Measurements from ENCODE around the gene CLDN18. TPM values are rescaled to one million over a fixed set of nuclear protein-coding genes. Genes with fewer than 3 reads are reported as not detected.

Gene CLDN18
- polyA plus RNA-seq, 3 donors from 2014 or later, result not detected

- H3K27ac Mint-ChIP-seq, result no peak overlapping the region
- no peaks in the 10 kb centered on the region for H3K4me1 Mint-ChIP-seq
- DNase-seq, result no peak
- H3K4me3 Mint-ChIP-seq, result no peak overlapping the region
- H3K9me3 Mint-ChIP-seq, result peaks cover 0 to 2% (median 0%) of the 10 kb centered on the region in 6 donors
- H3K27me3 Mint-ChIP-seq (ENCODE audit: low read depth in 3 of 3), result peaks cover 0 to 9% (median 2%) of the 10 kb centered on the region in 3 donors
- H3K36me3 Mint-ChIP-seq, result no peaks in the 10 kb centered on the region
These were observed 25.0 kb downstream of the CLDN18 start for GRCh38 chr3:138034918-138035317.

DNA sequence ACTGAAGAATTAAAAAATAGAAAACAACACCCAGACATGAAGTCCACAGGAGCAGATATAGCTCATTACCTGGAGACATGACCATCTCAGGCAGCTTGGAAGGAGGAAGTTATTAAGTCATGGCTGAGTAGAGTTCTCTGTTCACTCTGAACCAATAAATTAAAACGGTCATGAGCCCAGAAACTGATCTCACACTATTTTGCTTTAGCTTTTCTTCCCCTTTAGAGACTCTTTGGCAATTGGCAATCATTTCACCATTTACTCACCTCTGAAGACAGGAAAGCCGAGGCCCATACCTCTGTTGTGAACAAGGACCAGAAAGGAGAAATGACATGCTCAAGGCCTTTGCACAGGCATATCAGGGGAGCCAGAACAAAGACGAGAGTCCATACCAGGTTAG is 26.6 kb downstream of the CLDN18 start:
- H3K4me1 Mint-ChIP-seq, result no peaks in the 10 kb centered on the region
- H3K9me3 Mint-ChIP-seq, result peaks cover 0 to 2% (median 0%) of the 10 kb centered on the region in 6 donors
- no peak for DNase-seq
- H3K27me3 Mint-ChIP-seq (ENCODE audit: low read depth in 3 of 3), result peaks cover 0 to 9% (median 2%) of the 10 kb centered on the region in 3 donors
- no peak overlapping the region for H3K27ac Mint-ChIP-seq
- H3K4me3 Mint-ChIP-seq, result no peak overlapping the region
- H3K36me3 Mint-ChIP-seq, result no peaks in the 10 kb centered on the region

DNA sequence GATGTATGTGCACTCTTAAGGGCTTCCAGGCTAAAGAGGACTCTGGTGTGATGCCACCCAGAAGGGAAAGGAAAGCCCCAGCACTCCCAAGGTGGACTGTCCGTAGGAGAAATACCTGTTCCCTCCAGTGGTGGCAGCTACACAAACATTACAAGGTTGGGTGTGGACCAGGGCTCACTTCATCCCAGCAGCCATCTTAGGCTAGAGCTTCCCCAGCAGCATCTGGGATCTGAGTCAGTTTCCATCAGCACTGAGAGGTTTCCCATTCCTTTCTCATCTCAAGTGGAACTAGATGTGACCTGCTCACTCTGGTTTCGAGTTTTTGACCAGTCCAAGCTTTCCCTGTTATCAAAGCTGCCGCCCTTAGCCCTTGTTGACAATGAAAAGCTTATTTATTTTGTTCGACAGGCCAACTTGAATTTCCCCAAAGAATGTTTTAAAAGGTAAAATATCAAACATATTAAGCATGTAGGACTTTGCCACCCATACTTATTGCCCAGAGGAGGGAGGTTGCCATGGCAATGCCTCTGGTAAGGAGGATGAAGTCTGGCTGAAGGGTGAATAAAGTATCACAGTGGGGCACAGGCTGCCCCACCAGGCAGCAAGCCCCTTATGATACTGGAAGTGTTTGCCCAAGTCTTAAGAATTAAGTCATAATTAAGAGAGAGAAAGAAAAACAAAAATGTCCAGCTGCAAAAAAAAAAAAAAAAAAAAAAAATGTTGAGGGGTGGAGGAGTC is 28.9 kb downstream of the CLDN18 start:
- Mint-ChIP-seq H3K27me3 (ENCODE audit: low read depth in 3 of 3) (peaks cover 2 to 6% (median 4%) of the 10 kb centered on the region in 3 donors), H3K4me1 (no peaks in the 10 kb centered on the region), H3K36me3 (no peaks in the 10 kb centered on the region), H3K9me3 (peaks cover 0 to 5% (median 0%) of the 10 kb centered on the region in 6 donors), H3K27ac (no peak overlapping the region), H3K4me3 (no peak overlapping the region)
- no peak for DNase-seq

DNA sequence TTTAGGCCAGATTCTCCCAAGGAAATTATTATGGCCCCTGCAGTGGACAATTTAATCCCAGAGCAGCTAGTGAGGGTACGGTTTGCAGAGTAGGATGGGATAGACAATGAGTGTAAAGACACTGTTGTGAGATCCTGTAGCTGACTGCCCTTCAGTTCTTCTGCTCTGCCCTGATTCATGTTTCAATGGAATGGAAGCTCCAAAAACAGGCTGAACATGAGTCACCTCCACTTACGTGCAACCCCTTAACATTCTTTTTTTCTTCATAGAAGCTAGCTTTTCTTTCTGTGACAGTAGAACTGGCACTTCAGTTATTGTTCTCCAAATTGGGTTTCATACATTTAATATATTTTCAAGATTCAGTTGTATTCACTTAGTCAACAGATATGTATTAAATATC is 32.1 kb downstream of the CLDN18 start:
- H3K27ac Mint-ChIP-seq, result no peak overlapping the region
- peaks cover 2 to 5% (median 3%) of the 10 kb centered on the region in 3 donors for H3K27me3 Mint-ChIP-seq (ENCODE audit: low read depth in 3 of 3)
- peaks cover 0 to 5% (median 0%) of the 10 kb centered on the region in 6 donors for H3K9me3 Mint-ChIP-seq
- no peaks in the 10 kb centered on the region for H3K4me1 Mint-ChIP-seq
- no peak overlapping the region for H3K4me3 Mint-ChIP-seq
- H3K36me3 Mint-ChIP-seq, result no peaks in the 10 kb centered on the region
- DNase-seq, result no peak

DNA sequence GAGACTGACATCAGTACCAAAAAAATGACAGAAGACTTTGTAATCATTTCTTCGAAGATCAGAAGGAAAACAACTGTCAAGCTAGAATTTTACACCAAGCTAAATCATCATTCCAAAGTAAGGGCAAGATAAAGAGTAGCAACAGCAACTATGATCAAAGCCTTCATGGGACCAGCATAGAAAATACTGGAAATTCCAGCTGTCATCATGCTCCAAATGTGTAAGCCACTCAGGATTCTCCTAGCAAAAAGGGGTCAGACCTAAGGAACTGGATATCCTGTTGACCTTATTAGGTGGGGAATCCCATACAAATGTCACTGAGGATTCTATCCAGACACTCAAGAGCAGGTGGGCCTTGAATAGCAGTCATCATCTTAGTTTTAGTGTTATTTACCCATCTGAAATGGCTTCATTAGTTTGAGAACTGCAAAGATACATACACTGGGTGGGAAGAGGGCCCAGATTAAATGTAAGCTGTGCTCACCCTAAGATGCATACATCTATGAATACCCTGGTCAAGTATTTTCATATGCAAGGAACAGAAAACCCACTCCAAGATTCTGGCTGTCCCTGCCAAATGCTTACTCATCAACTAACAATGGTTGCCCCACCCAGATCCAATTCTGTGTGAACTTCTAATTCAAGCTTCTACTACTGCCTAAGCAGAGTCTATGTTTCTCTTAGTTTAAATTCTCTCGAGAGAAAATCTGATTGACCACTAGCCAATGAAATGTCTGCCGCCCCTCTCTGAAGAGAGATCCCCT is 33.5 kb downstream of the CLDN18 start:
- no peak for DNase-seq
- Mint-ChIP-seq H3K36me3 (no peaks in the 10 kb centered on the region), H3K27ac (no peak overlapping the region), H3K9me3 (peaks cover 0 to 5% (median 0%) of the 10 kb centered on the region in 6 donors), H3K4me1 (no peaks in the 10 kb centered on the region), H3K4me3 (no peak overlapping the region), H3K27me3 (ENCODE audit: low read depth in 3 of 3) (peaks cover 0 to 4% (median 2%) of the 10 kb centered on the region in 3 donors)

DNA sequence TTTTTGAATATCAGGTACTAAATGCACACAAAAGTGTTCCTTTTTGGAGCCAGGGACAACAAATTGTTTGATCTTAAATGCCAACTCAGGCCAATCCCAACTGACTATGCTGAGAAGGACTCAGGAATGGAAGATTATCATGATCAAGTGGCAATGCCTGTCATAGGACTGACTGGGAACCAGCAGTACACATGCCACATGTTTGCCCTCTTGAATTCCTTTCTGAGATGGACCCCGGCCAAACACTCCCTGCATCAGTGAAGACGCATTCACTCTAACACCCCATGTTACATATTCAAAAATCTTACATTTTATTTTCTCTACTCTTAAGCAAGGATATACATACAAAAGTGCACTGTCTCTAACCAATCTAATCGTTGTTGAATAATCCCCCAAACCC is 36.1 kb downstream of the CLDN18 start:
- H3K4me3 Mint-ChIP-seq, result no peak overlapping the region
- no peaks in the 10 kb centered on the region for H3K36me3 Mint-ChIP-seq
- peaks cover 0 to 8% (median 0%) of the 10 kb centered on the region in 6 donors for H3K9me3 Mint-ChIP-seq
- no peak for DNase-seq
- peaks cover 0 to 6% (median 2%) of the 10 kb centered on the region in 3 donors for H3K27me3 Mint-ChIP-seq (ENCODE audit: low read depth in 3 of 3)
- no peaks in the 10 kb centered on the region for H3K4me1 Mint-ChIP-seq
- no peak overlapping the region for H3K27ac Mint-ChIP-seq

DNA sequence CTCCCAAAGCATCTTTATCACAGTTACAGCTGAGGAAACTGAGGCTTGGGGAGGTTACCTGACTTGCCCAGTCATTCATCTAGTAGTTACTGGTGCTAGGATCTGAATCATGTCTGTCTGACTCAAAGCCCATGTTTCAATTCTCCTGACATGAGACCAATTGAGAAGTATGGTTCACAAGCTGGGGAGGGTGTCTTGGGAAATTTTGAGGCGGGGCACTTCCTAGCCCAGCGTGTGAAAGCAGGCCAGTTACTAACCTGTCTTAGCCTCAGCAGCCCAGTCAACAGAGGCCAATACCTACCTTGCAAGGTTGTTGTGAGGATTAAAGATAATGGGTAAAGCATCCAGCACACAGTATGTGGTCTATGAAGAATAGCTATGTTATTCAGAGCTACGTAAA is 37.0 kb downstream of the CLDN18 start:
- H3K27me3 Mint-ChIP-seq (ENCODE audit: low read depth in 3 of 3), result peaks cover 2 to 6% (median 2%) of the 10 kb centered on the region in 3 donors
- no peak overlapping the region for H3K27ac Mint-ChIP-seq
- no peaks in the 10 kb centered on the region for H3K36me3 Mint-ChIP-seq
- H3K4me1 Mint-ChIP-seq, result no peaks in the 10 kb centered on the region
- no peak overlapping the region for H3K4me3 Mint-ChIP-seq
- DNase-seq, result no peak
- H3K9me3 Mint-ChIP-seq, result peaks cover 0 to 10% (median 3%) of the 10 kb centered on the region in 6 donors

DNA sequence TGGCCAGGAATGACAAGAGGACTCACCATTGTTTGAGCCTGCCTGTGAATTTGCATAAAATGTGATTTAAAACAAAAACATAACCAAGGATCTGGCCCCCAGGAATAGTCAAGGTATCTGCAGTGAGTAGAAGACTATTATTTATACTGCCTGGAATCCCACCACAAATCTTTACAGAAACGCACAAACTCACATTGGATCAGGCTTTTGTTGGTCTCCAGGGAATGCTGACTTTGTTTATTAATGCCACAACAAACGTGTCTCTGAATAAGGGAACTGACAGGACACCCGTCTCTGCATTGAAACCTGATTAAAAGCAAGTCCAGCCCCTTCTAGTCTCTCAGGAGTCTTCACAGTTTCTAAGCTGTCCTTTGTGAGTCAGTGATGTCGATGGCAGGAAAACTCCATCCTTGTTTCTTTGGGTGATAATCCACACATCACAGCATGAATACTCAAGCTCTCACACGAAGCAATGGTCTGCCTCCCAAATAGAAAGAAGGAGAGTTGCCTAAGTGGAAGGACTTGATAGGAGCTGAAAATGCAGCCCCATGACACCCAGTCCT is 37.7 kb downstream of the CLDN18 start:
- no peak overlapping the region for H3K4me3 Mint-ChIP-seq
- H3K4me1 Mint-ChIP-seq, result no peaks in the 10 kb centered on the region
- H3K9me3 Mint-ChIP-seq, result peaks cover 0 to 7% (median 3%) of the 10 kb centered on the region in 6 donors
- no peak overlapping the region for H3K27ac Mint-ChIP-seq
- peaks cover 0 to 3% (median 2%) of the 10 kb centered on the region in 3 donors for H3K27me3 Mint-ChIP-seq (ENCODE audit: low read depth in 3 of 3)
- no peak for DNase-seq
- no peaks in the 10 kb centered on the region for H3K36me3 Mint-ChIP-seq

DNA sequence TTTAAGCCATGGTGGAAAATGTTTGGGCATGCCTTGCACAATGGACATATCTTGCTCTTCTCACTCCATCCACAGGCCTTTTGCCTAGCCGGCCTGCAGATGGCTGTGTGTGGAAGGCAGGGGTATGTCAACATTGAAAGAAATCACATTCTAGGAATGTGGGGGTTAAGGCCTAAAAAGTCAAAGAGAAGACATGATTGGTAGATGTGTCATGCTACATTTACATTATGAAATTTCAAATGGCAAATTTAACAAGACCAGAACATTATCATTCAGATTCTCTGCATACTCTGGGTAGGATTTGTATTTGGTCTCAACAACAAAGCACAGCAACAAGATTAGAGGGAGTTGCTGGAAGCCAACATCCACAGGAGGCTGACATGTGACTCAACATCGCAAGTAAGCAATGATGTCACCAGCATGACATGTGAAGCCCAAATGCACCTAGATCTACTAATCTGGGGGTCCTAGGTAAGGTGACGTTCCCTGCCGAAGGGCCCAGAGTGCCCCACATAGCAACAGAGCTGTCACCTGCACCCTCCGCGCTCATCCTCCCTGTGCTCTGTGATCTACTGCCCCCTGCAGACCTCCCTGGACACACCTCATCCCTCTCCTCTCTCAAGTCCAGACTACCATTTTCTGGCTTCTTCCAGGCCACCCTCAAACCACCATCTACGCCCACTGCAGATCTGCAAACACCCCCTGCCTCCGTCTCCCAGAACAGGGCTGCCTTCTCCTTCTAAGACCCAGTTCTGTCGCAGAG is 39.4 kb downstream of the CLDN18 start:
- H3K27me3 Mint-ChIP-seq (ENCODE audit: low read depth in 3 of 3), result peaks cover 1 to 3% (median 2%) of the 10 kb centered on the region in 3 donors

DNA sequence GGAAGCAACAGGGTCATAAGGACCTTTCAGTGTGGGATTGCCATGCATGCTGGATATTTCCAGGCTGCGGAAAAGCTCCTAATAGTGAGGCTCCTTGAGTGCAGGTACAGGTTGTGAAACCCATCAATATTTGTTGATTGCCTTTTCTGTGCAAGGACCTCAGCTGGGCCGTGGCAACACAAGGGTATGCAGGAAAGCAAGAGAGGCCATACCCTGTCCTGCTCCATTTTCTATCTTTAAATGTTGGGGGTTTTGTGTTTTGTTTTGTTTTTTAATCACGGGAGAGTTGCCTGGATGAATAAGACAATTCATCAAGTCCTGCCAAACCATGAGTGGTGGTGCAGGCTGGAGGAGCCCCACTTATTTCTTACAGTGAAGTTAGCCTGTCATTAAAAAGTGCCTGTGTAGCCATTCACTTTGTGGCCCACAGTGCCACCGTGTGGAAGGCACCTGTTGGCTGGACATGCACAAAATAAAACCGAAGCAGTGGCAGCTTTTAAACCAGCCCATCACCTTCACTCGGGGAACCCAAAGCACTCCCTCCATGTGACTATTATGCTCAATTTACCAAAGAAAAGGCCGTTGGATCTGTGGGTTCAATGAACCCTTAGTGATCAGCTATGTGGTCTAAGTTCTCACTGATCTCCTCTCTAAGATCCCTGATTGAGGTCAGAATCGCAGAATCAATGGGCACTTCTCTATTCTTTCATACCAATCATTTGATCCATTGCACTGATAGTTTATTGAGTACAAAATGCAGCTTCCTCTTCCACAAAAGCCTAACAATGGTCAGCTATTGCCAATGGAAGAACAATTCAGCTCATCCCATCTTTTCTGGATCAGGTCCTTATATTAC is 42.2 kb downstream of the CLDN18 start:
- no peaks in the 10 kb centered on the region for H3K4me1 Mint-ChIP-seq
- no peak for DNase-seq
- H3K27ac Mint-ChIP-seq, result no peak overlapping the region
- peaks cover 1 to 2% (median 2%) of the 10 kb centered on the region in 3 donors for H3K27me3 Mint-ChIP-seq (ENCODE audit: low read depth in 3 of 3)
- peaks cover 0 to 5% (median 3%) of the 10 kb centered on the region in 6 donors for H3K9me3 Mint-ChIP-seq
- H3K4me3 Mint-ChIP-seq, result no peak overlapping the region
- H3K36me3 Mint-ChIP-seq, result no peaks in the 10 kb centered on the region

More for the DNA sequence above, 39.4 kb downstream of the CLDN18 start:
- H3K4me3 Mint-ChIP-seq, result no peak overlapping the region
- H3K27ac Mint-ChIP-seq, result no peak overlapping the region
- H3K4me1 Mint-ChIP-seq, result no peaks in the 10 kb centered on the region
- no peak for DNase-seq
- peaks cover 0 to 5% (median 3%) of the 10 kb centered on the region in 6 donors for H3K9me3 Mint-ChIP-seq
- H3K36me3 Mint-ChIP-seq, result no peaks in the 10 kb centered on the region

- no peak for DNase-seq
- Mint-ChIP-seq H3K4me3 (no peak overlapping the region), H3K9me3 (peaks cover 0 to 5% (median 3%) of the 10 kb centered on the region in 6 donors), H3K4me1 (no peaks in the 10 kb centered on the region), H3K36me3 (no peaks in the 10 kb centered on the region), H3K27me3 (ENCODE audit: low read depth in 3 of 3) (peaks cover under 1 to 4% (median 1%) of the 10 kb centered on the region in 3 donors), H3K27ac (no peak overlapping the region)
These were observed 44.1 kb downstream of the CLDN18 start for GRCh38 chr3:138054057-138054456.

DNA sequence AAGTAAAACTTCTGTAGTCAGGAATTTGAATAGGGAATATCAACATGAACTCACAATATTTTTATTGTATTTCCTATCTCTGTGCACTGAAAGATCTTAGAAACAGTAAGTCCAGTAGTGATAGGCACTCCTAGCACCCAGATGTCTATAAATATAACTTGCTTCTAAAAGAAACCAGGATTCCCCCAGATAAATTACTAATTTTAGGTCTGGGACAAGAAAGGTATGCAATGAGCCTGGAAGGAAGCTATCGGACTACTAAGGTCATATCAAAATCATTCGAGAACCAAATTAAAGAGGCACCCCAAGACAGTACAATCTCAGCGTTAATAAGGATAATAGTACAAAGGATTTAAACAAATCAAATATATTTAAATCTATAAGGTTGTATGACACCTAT is 47.4 kb downstream of the CLDN18 start:
- H3K27me3 Mint-ChIP-seq (ENCODE audit: low read depth in 3 of 3), result peaks cover 0 to 6% (median 1%) of the 10 kb centered on the region in 3 donors
- H3K36me3 Mint-ChIP-seq, result no peaks in the 10 kb centered on the region
- H3K4me3 Mint-ChIP-seq, result no peak overlapping the region
- DNase-seq, result no peak
- no peaks in the 10 kb centered on the region for H3K4me1 Mint-ChIP-seq
- H3K9me3 Mint-ChIP-seq, result peaks cover 0 to 3% (median 0%) of the 10 kb centered on the region in 6 donors
- H3K27ac Mint-ChIP-seq, result no peak overlapping the region

DNA sequence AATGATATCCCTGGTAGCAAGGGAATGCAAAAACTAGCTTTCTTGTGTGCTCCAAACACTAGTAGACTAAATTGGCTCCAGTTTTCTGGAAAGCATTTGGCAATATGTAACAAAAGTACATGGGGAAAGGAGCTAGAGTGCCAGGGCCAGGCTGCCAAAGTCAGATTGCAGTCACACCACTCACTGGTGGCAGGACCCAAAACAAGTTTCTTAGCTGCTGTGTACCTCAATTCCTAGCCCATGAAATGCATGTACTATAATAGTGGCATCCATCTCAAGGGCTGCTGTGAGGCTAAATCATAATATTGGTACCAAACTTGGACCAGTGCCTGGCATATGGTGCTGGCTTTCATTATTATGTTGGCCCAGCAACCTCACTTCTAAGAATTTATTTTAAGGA is 49.3 kb downstream of the CLDN18 start:
- Mint-ChIP-seq H3K36me3 (no peaks in the 10 kb centered on the region), H3K27me3 (ENCODE audit: low read depth in 3 of 3) (peaks cover 0 to 6% (median 0%) of the 10 kb centered on the region in 3 donors), H3K4me1 (no peaks in the 10 kb centered on the region), H3K9me3 (no peaks in the 10 kb centered on the region), H3K27ac (no peak overlapping the region), H3K4me3 (no peak overlapping the region)
- no peak for DNase-seq
